Activated CD4-positive, alpha-beta memory T cell treated with anti-CD3 and anti-CD28 coated beads, Interleukin-2, amount 10 ng/mL, durations not matched to agents 7 days and 5 days (primary cell): ENCODE data around the gene COG7. TPM values are rescaled to one million over a fixed set of nuclear protein-coding genes. Genes with fewer than 3 reads are reported as not detected.

ENCODE experiments used
- CTCF ChIA-PET: fragments of 350-600 bp; sonication (Branson Sonifier 250); formaldehyde crosslinking; loops from one replicate; lab custom pipeline; 2021; ENCODE audit warnings: antibody characterized with exemption, inconsistent platforms; lab: Charles Lee
- POLR2A ChIA-PET: fragments of 350-600 bp; sonication (Branson Sonifier 250); formaldehyde crosslinking; loops from one replicate; lab custom pipeline; 2021; ENCODE audit warnings: antibody characterized with exemption; lab: Charles Lee
- DNase-seq: peaks from one replicate; pipeline ENCODE4 v3.0.0-alpha.2; 2020
- H3K27ac Mint-ChIP-seq: one replicate; pipeline ENCODE4 v1.8.0; 2021; ENCODE audit warnings: mild to moderate bottlenecking, mixed read lengths
- H3K27me3 Mint-ChIP-seq: one replicate; pipeline ENCODE4 v1.8.0; 2021; ENCODE audit warnings: mixed read lengths
- H3K36me3 Mint-ChIP-seq: one replicate; pipeline ENCODE4 v1.8.0; 2021; ENCODE audit warnings: low read depth, mixed read lengths
- H3K4me1 Mint-ChIP-seq: one replicate; pipeline ENCODE4 v1.8.0; 2021; ENCODE audit warnings: mixed read lengths
- H3K4me3 Mint-ChIP-seq: one replicate; pipeline ENCODE4 v1.8.0; 2021; ENCODE audit warnings: mild to moderate bottlenecking, mixed read lengths
- H3K9me3 Mint-ChIP-seq: one replicate; pipeline ENCODE4 v1.8.0; 2021; ENCODE audit warnings: mixed read lengths
- total RNA-seq, 2 experiments: library from RNA; stranded (reverse); gene quantifications; one replicate each; pipeline ENCODE4 v1.2.3, GENCODE V29; 2021

The COG7 gene
- total RNA-seq: 10 to 100 TPM; 18.0 to 19.0 TPM

GRCh38 chr16:23452572-23453337 lies at the start of gene COG7:
Gene COG7 (minus strand): TSS chr16:23453189. CDS start chr16:23452994, 195 bp downstream.
- POLR2A ChIA-PET: interaction anchor here (0.7 to 1.7 kb wide), 4 partner anchors 52 to 188 kb away, joined by 3 to 6 read pairs (median 3); partner anchors contain the start of gene PALB2
- Mint-ChIP-seq H3K27ac (peak within 1 kb of the TSS; percentile 58), H3K9me3 (no peaks in the 10 kb centered on the region), H3K4me3 (peak within 1 kb of the TSS; percentile 90), H3K4me1 (peaks cover 27% of the 10 kb centered on the region), H3K36me3 (no peaks in the 10 kb centered on the region), H3K27me3 (no peaks in the 10 kb centered on the region)
- CTCF ChIA-PET: interaction anchor here (0.7 to 3.0 kb wide), 3 partner anchors 15 to 105 kb away, joined by 3 to 15 read pairs (median 4); partner anchors contain the start of genes EARS2 and UBFD1
- DNase-seq: peak; percentile 89

GRCh38 chr16:23502466-23502865 lies 49.5 kb upstream of the COG7 start:
- peaks cover 32% of the 10 kb centered on the region for H3K36me3 Mint-ChIP-seq
- no peak overlapping the region for H3K27ac Mint-ChIP-seq
- H3K4me1 Mint-ChIP-seq: peaks cover 71% of the 10 kb centered on the region
- ChIA-PET CTCF (no interaction called here), POLR2A (no interaction called here)
- no peak overlapping the region for H3K4me3 Mint-ChIP-seq
- no peaks in the 10 kb centered on the region for H3K9me3 Mint-ChIP-seq
- no peaks in the 10 kb centered on the region for H3K27me3 Mint-ChIP-seq
- DNase-seq: no peak

- Mint-ChIP-seq H3K27ac (no peak overlapping the region), H3K9me3 (no peaks in the 10 kb centered on the region), H3K36me3 (peaks cover 30% of the 10 kb centered on the region), H3K27me3 (no peaks in the 10 kb centered on the region), H3K4me3 (no peak overlapping the region), H3K4me1 (peaks cover 73% of the 10 kb centered on the region)
- ChIA-PET POLR2A (no interaction called here), CTCF (no interaction called here)
- DNase-seq: no peak
Observed at GRCh38 chr16:23501291-23501690, 48.3 kb upstream of the COG7 start.

GRCh38 chr16:23500862-23501225 lies 47.9 kb upstream of the COG7 start:
- H3K27ac Mint-ChIP-seq: no peak overlapping the region
- no peak overlapping the region for H3K4me3 Mint-ChIP-seq
- CTCF ChIA-PET: no interaction called here
- DNase-seq: no peak
- H3K9me3 Mint-ChIP-seq: no peaks in the 10 kb centered on the region
- H3K27me3 Mint-ChIP-seq: no peaks in the 10 kb centered on the region
- POLR2A ChIA-PET: no interaction called here
- H3K36me3 Mint-ChIP-seq: peaks cover 30% of the 10 kb centered on the region
- peaks cover 68% of the 10 kb centered on the region for H3K4me1 Mint-ChIP-seq

GRCh38 chr16:23500212-23500861 lies 47.3 kb upstream of the COG7 start:
- Mint-ChIP-seq H3K27me3 (no peaks in the 10 kb centered on the region), H3K36me3 (peaks cover 33% of the 10 kb centered on the region), H3K27ac (no peak overlapping the region), H3K9me3 (no peaks in the 10 kb centered on the region), H3K4me3 (no peak overlapping the region), H3K4me1 (peaks cover 65% of the 10 kb centered on the region)
- ChIA-PET CTCF (no interaction called here), POLR2A (interaction anchor here (0.9 to 2.3 kb wide), 3 partner anchors 8 to 141 kb away, joined by 3 to 8 read pairs (median 6); partner anchors contain the start of genes DCTN5, GGA2 and PALB2)
- no peak for DNase-seq

DNA sequence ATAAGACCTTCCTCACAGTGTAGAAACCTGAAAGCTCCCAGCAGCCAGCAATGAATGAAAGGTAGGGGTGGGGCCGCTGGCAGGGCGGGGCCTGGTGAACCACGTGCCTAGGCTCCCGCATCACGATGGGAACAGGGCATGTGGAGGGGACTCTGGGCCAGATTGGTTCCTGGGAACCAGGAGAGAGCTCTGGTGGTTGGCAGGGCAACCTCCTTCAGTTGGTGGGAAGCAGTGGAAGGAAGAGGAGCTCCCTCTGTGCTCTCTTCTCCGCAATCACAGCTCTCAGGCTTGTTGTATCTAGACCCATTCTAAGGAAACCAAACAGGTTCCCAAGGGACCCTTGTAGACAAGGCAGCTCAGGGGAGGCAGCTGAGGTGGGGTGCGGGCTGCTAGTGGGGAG lies 46.8 kb upstream of the COG7 start:
- Mint-ChIP-seq H3K9me3 (no peaks in the 10 kb centered on the region), H3K4me1 (peaks cover 60% of the 10 kb centered on the region), H3K27ac (no peak overlapping the region), H3K36me3 (peaks cover 37% of the 10 kb centered on the region), H3K27me3 (no peaks in the 10 kb centered on the region), H3K4me3 (no peak overlapping the region)
- ChIA-PET CTCF (no interaction called here), POLR2A (interaction anchor here (0.9 to 2.3 kb wide), 3 partner anchors 9 to 142 kb away, joined by 3 to 8 read pairs (median 6); partner anchors contain the start of genes DCTN5, GGA2 and PALB2)
- DNase-seq: no peak

DNA sequence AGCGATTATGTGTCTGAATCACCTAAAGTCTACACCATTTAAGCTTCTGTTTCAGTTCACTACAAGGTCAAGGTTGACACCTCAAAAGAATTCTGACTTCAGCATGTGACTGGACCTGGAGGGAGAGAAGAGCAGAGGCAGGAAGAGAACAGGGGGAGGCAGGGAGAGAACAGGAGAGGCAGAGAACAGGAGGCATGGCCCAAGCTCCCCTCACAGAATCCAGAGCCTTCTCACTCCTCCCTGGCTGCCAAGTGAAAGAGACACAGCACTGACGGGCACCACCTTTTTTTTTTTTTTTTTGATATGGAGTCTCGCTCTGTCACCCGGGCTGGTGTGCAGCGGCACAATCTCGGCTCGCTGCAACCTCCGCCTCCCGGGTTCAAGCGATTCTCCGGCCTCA lies 45.9 kb upstream of the COG7 start:
- H3K9me3 Mint-ChIP-seq: no peaks in the 10 kb centered on the region
- H3K4me3 Mint-ChIP-seq: no peak overlapping the region
- no peaks in the 10 kb centered on the region for H3K27me3 Mint-ChIP-seq
- H3K27ac Mint-ChIP-seq: no peak overlapping the region
- H3K36me3 Mint-ChIP-seq: peaks cover 41% of the 10 kb centered on the region
- ChIA-PET CTCF (no interaction called here), POLR2A (interaction anchor here (2.3 kb wide), 1 partner anchor 11 kb away, joined by 8 read pairs; the partner anchor contains the start of gene GGA2)
- DNase-seq: no peak
- H3K4me1 Mint-ChIP-seq: peaks cover 51% of the 10 kb centered on the region

DNA sequence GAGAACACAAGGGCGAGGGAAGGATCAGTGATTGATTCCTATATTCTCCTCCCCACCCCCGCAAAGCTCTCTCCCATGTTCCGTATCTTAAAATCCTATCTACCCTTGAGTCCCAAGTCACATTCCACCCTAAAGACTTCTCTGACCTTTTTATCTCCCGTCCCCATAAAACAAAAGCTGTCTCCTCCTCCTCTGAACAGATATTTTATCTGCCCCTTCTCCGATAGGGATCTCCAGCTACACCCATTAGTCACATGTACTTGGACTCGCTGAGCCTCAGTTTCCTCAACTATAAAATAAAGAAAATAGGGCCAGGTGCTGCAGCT lies 44.5 kb upstream of the COG7 start:
- no peak overlapping the region for H3K4me3 Mint-ChIP-seq
- H3K9me3 Mint-ChIP-seq: no peaks in the 10 kb centered on the region
- no peak for DNase-seq
- H3K27ac Mint-ChIP-seq: peak overlapping the region; percentile 5
- ChIA-PET CTCF (no interaction called here), POLR2A (no interaction called here)
- peaks cover 39% of the 10 kb centered on the region for H3K4me1 Mint-ChIP-seq
- H3K27me3 Mint-ChIP-seq: no peaks in the 10 kb centered on the region
- peaks cover 48% of the 10 kb centered on the region for H3K36me3 Mint-ChIP-seq

DNA sequence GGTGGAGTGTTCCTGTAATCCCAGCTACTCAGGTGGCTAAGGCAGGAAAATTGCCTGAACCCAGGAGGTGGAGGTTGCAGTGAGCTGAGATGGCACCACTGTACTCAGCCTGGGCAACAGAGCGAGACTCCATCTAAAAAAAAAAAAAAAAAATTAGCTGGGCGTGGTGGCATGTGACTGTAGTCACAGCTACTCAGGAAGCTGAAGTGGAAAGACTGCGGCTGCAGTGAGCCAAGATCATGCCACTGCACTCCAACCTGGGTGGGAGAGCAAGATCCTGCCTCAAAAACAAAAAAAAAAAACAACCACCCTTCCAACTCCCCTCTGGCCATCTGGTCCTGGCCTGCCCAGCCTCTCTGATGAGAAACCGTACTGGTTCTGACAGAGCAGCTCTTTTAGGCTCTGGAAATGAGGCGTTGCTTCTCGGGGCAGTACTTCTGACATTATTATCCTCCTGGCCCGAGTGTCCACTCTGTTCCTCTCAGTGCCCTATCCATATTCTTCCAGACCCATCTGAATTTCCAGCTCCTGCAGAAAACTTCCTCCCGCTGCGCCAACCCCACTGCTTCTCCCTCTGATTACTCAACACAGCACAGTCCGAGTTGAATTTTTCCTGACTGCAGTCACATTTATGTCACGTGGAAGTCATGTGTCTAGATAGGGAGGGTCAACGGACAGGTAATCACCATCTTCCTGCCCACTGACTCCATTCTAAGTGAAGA lies 44.0 kb upstream of the COG7 start:
- Mint-ChIP-seq H3K4me1 (peaks cover 34% of the 10 kb centered on the region), H3K36me3 (peaks cover 47% of the 10 kb centered on the region), H3K27me3 (no peaks in the 10 kb centered on the region), H3K9me3 (no peaks in the 10 kb centered on the region), H3K27ac (peak overlapping the region; percentile 5), H3K4me3 (no peak overlapping the region)
- CTCF ChIA-PET: interaction anchor here (0.7 kb wide), 2 partner anchors 15 to 61 kb away, joined by 3 to 4 read pairs; no protein-coding TSS in a partner anchor
- POLR2A ChIA-PET: interaction anchor here (1.2 kb wide), 1 partner anchor 13 kb away, joined by 6 read pairs; the partner anchor contains the start of gene GGA2
- no peak for DNase-seq

- H3K4me1 Mint-ChIP-seq: peaks cover 29% of the 10 kb centered on the region
- no peak overlapping the region for H3K4me3 Mint-ChIP-seq
- no peak overlapping the region for H3K27ac Mint-ChIP-seq
- POLR2A ChIA-PET: interaction anchor here (0.8 to 1.2 kb wide), 2 partner anchors 9 to 14 kb away, joined by 3 to 6 read pairs; partner anchors contain the start of gene GGA2
- H3K36me3 Mint-ChIP-seq: peaks cover 44% of the 10 kb centered on the region
- no peak for DNase-seq
- no peaks in the 10 kb centered on the region for H3K9me3 Mint-ChIP-seq
- H3K27me3 Mint-ChIP-seq: no peaks in the 10 kb centered on the region
- CTCF ChIA-PET: interaction anchor here (0.6 kb wide), 1 partner anchor 156 kb away, joined by 3 read pairs; no protein-coding TSS in a partner anchor
Observed at GRCh38 chr16:23495671-23496070, 42.7 kb upstream of the COG7 start.

- DNase-seq: no peak
- CTCF ChIA-PET: interaction anchor here (1.0 kb wide), 1 partner anchor 59 kb away, joined by 3 read pairs; no protein-coding TSS in a partner anchor
- POLR2A ChIA-PET: no interaction called here
- H3K36me3 Mint-ChIP-seq: peaks cover 51% of the 10 kb centered on the region
- H3K9me3 Mint-ChIP-seq: no peaks in the 10 kb centered on the region
- no peaks in the 10 kb centered on the region for H3K27me3 Mint-ChIP-seq
- H3K4me3 Mint-ChIP-seq: no peak overlapping the region
- H3K4me1 Mint-ChIP-seq: peaks cover 20% of the 10 kb centered on the region
- H3K27ac Mint-ChIP-seq: no peak overlapping the region
Observed at GRCh38 chr16:23494188-23494587, 41.2 kb upstream of the COG7 start.

- POLR2A ChIA-PET: interaction anchor here (2.1 kb wide), 1 partner anchor 13 kb away, joined by 6 read pairs; no protein-coding TSS in a partner anchor
- no peak overlapping the region for H3K27ac Mint-ChIP-seq
Observed at GRCh38 chr16:23491490-23492391, 38.8 kb upstream of the COG7 start.

More at GRCh38 chr16:23491490-23492391, 38.8 kb upstream of the COG7 start:
- H3K4me1 Mint-ChIP-seq: peaks cover 5% of the 10 kb centered on the region
- H3K36me3 Mint-ChIP-seq: peaks cover 58% of the 10 kb centered on the region
- H3K4me3 Mint-ChIP-seq: no peak overlapping the region
- no peak for DNase-seq
- H3K9me3 Mint-ChIP-seq: no peaks in the 10 kb centered on the region
- no peaks in the 10 kb centered on the region for H3K27me3 Mint-ChIP-seq
- CTCF ChIA-PET: no interaction called here
